ENCODE data around the gene KRT80. TPM values are rescaled to one million over a fixed set of nuclear protein-coding genes. Genes with fewer than 3 reads are reported as not detected.

Gene KRT80
- total RNA-seq, result 0.09 and 0.35 TPM in 2 replicates

DNA sequence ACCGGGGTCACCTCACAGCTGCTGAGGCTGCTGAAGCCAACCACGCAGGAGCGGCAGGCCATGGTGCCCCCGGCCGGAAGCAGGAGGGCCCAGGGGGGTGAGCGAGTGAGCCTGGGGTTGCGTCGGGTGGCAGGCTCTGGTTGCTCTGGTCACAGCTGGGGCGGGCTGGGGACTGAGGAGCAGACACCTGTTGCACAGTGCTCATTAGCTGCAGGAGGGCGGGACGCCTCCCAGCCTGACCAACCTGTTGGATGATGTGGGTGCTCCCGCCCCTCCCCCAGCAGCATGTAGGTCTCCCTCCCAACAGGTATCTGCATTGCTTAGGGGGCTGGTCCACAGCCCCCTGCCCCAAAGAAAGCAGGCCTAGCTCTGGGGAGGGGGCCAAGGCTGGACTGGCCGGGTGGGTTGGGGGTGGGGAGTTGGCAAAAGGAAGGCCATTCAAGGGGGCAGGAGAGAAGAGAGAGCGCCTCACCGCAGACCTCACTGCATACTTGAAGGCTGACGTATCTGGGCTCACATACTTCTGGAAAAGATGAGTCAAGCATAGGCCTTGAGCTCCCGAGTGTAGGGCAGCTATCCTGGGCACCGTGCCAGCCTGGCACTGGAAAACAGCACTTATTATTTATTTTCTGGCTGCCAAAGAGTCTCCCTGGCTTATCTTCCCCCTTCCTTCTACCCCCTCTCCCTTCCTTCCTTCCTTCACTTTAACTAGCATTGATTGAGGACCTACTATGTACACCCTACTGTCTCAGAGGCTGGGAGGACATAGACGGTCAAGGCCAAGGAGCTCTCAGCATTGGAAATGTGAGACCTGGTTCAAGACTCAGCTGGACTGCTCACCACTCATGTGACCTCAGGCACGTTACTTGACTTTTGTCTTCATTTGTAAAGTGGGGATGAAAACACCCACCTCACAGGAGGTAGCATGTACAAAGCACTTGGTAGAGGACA lies at the start of gene KRT80:
TSS of gene KRT80 (minus strand) at position 174 of the 951 bp plus-strand sequence. CDS start at position 62, 112 bp downstream.

DNA sequence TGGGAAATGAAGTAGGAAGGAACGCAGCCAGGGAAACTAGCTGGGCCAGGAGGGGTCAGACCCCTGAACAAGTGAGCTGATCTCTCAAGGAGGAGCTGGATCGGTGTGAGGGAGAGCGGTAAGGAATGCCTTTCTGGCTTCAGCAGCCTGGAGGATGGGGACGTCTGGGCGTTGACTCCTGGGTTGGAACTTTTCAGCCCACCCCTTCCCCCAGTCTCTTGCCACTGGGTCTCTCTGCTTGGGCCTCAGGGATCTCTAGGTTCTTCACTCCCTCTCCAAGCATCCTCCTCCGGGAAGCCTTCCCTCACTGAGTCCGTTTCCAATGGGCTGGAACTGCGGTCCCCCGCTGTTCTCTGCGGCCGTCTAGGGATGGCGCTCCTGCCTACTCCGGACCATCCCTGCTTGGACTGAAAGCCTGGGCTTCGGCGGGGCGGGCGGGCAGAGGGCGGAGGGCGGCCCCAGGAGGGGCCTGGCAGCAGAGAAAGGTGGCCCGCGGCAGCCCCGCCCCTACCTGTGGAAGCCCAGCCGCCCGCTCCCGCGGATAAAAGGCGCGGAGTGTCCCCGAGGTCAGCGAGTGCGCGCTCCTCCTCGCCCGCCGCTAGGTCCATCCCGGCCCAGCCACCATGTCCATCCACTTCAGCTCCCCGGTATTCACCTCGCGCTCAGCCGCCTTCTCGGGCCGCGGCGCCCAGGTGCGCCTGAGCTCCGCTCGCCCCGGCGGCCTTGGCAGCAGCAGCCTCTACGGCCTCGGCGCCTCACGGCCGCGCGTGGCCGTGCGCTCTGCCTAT lies 41.1 kb upstream of the KRT80 start, which contains the start of gene KRT7:
TSS of gene KRT7 (plus strand) at position 570 of the 788 bp plus-strand sequence. CDS start at position 624, 54 bp downstream.

Other genes with a start within 250 kb of the KRT80 start
- gene ACVR1B, start 240.3 kb downstream of the KRT80 start, total RNA-seq, result 9.2 and 16.1 TPM in 2 replicates
- 17.9 and 18.8 TPM in 2 replicates for gene TAMALIN, start 185.1 kb downstream of the KRT80 start, total RNA-seq
- 8.6 and 21.1 TPM in 2 replicates for gene NR4A1, start 140.6 kb downstream of the KRT80 start, total RNA-seq
- 53.8 and 61.4 TPM in 2 replicates for gene ATG101, start 122.0 kb downstream of the KRT80 start, total RNA-seq
- 2.0 TPM in 1 of 2 replicates, not detected in the other for gene SMIM41, start 112.3 kb downstream of the KRT80 start, total RNA-seq
- 5.2 and 118 TPM in 2 replicates for gene KRT7, start 41.2 kb upstream of the KRT80 start, total RNA-seq
- gene KRT86, start 82.6 kb upstream of the KRT80 start, total RNA-seq, result under 0.01 TPM in 1 of 2 replicates, not detected in the other
- not detected in 2 replicates for gene KRT81, start 99.5 kb upstream of the KRT80 start, total RNA-seq
- not detected in 2 replicates for gene KRT83, start 129.4 kb upstream of the KRT80 start, total RNA-seq
- gene KRT85, start 175.5 kb upstream of the KRT80 start, total RNA-seq, result not detected in 2 replicates
- gene KRT84, start 193.6 kb upstream of the KRT80 start, total RNA-seq, result 0.09 TPM in 1 of 2 replicates, not detected in the other
- gene KRT82, start 214.3 kb upstream of the KRT80 start, total RNA-seq, result not detected in 2 replicates
- gene KRT75, start 242.4 kb upstream of the KRT80 start, total RNA-seq, result not detected in 2 replicates